ENCODE measurements around the gene WHAMM.
"Not testable (repeated sequence)": the region's sequence is repeated elsewhere in the genome, so short reads cannot be mapped to it uniquely, and the experiment has no call there.

WHAMM gene

GRCh38 chr15:82840166-82840565, 30.7 kb downstream of the WHAMM start:
- no peak for DNase-seq

- DNase-seq, result no peak
Observed at GRCh38 chr15:82843566-82843965, 34.1 kb downstream of the WHAMM start.

GRCh38 chr15:82845686-82846085, 36.3 kb downstream of the WHAMM start:
- DNase-seq, result no peak

GRCh38 chr15:82846621-82847020, 37.2 kb downstream of the WHAMM start:
- no peak for DNase-seq

GRCh38 chr15:82847703-82848102, 38.3 kb downstream of the WHAMM start:
- DNase-seq, result no peak

GRCh38 chr15:82848241-82848993, 39.0 kb downstream of the WHAMM start:
- no peak for DNase-seq

GRCh38 chr15:82849556-82850512, 40.4 kb downstream of the WHAMM start:
- no peak for DNase-seq

- DNase-seq, result no peak
Observed at GRCh38 chr15:82850731-82851130, 41.3 kb downstream of the WHAMM start.

- DNase-seq, result no peak
Observed at GRCh38 chr15:82851306-82851850, 42.0 kb downstream of the WHAMM start.

GRCh38 chr15:82851981-82852511, 42.6 kb downstream of the WHAMM start:
- no peak for DNase-seq

GRCh38 chr15:82852941-82853561, 43.6 kb downstream of the WHAMM start:
- DNase-seq, result no peak

GRCh38 chr15:82854554-82854953, 45.1 kb downstream of the WHAMM start:
- DNase-seq, result no peak

GRCh38 chr15:82855286-82856100, 46.1 kb downstream of the WHAMM start:
- DNase-seq, result no peak

GRCh38 chr15:82856397-82857170, 47.2 kb downstream of the WHAMM start:
- DNase-seq, result no peak

- DNase-seq, result no peak
Observed at GRCh38 chr15:82858932-82859331, 49.5 kb downstream of the WHAMM start.

GRCh38 chr15:82862886-82863285, 53.5 kb downstream of the WHAMM start:
- no peak for DNase-seq

- DNase-seq, result no peak
Observed at GRCh38 chr15:82864967-82865366, 55.5 kb downstream of the WHAMM start.

GRCh38 chr15:82865581-82865980, 56.2 kb downstream of the WHAMM start:
- not testable (repeated sequence) for DNase-seq

GRCh38 chr15:82865981-82866380, 56.6 kb downstream of the WHAMM start:
- not testable (repeated sequence) for DNase-seq

- no peak for DNase-seq
Observed at GRCh38 chr15:82870727-82871320, 61.4 kb downstream of the WHAMM start.

GRCh38 chr15:82871358-82871757, 61.9 kb downstream of the WHAMM start:
- DNase-seq, result no peak
